Measurements from ENCODE around the gene CSF1R.
A peak's percentile ranks its signal among the peaks of the same experiment; 100 is the strongest.

CSF1R gene

DNA sequence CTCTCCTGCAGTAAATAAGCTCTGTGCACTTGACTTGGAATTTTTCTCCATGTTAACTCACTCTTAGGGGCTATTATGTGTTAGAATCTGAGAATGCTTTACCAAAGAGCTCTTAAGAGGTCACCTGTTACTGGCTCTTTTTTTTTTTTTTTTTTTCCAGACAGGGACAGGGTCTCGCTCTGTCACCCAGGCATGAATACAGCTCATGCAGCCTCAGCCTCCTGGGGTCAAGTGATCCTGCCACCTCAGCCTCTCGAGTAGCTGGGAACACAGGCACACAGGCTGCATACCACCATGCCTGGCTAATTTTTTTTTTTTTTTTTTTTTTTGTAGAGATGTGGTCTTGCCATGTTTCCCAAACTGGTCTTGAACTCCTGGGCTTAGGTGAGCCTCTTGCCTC lies 63.7 kb downstream of the CSF1R start:
- DNase-seq, result no peak

DNA sequence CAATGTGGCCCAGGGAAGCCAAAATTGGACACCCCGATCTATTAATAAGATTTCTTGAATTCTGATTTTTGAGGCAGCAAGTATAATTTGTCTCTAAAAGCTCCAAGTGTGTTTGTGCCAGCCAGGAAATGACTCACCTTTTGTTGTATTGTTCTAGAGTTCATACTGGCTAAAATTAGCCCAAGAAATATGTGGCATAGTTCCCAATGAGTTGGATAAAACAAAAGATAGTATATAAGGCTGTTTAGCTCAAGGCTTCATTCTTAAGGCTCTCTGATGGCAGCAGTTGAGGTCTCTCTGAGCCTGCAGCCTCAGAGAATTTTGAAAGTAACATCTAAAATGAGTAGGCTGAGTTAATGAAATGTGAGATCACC lies 64.2 kb downstream of the CSF1R start:
- peak in 1 of 2 donors; percentile 54 for DNase-seq

DNA sequence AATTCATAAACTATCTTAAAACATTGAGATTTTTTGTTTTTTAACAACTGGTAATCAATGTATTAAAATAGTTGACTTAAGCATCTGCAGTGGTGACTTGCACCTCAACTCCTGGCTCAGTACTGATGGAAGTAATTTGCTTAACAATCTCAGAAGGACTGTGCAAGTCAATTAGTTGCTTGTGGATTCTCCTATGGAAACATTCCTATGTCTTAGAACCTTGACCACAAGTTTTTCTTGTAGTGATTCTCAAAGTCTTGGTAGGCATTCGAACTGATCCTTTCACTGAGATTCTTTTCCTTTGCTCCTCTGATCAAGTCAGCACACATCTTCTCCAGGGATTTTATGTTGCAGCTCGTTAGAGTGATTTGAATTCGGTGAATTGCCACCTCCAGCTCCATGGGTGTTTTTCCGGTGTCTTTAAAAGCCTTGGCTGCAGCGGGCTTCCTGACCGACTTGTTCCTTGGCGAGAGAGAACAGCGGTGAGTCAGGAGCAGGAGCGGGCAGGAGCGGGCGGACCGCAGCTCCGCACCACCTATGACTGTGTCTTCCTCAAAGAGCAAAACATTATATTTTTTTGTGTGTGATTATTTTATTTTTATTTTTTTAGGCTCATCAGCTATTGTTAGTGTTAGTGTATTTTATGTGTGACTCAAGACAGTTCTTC lies 64.7 kb downstream of the CSF1R start:
- no peak for DNase-seq

DNA sequence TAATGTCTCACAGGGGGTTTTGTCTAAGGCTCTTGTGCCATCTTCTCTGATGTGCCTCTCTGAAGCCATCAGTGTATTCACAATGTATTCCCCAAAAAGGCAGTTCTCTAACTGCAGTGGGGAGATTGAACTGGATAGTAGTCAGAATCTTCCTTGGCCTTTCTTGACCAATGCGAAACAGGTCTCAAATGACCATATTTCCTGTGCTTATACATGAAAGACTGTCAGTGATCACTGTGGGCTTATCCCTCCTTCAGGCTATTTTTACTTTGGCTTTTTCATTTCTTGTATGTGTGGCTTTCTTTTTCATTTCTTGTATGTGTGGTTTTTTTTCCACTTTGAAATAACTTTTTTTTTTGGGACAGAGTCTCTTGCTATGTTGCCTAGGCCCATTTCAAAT lies 66.1 kb downstream of the CSF1R start:
- no peak for DNase-seq

DNA sequence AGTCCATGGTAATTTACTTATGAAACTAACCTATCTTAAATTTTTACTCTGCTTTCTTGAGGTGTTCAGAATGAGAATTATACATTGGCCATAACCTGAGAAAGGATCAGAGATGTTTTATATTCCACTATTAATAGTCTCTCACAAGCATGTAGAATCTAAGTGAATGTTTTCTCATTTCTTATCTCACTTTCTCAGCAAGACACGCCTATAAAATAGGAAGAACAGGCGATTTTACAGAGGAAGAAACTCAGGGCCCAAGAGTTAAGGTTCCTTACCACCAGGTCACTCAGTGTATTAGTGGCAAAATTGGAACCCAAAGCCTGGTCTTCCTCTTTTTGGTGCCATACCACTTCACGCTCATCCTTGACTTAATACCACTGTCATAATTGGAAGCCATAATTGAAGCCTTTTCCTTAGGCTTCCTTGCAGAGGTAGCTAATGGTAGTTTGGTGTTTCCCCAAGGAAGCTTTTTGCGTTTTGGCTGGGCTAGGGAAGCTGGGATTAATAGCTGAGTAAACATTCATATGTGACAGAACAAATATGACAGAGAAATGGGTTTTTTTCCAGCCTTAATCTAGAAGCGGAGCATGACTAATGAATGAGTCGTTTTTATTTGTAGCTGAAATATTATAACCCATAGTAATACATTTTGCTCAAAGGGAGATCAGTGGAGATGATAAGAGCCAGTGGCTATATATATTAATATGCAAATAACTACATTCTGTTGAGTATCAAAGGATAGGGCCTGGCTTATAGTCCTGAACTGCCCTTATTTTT lies 68.9 kb downstream of the CSF1R start:
- no peak for DNase-seq

DNA sequence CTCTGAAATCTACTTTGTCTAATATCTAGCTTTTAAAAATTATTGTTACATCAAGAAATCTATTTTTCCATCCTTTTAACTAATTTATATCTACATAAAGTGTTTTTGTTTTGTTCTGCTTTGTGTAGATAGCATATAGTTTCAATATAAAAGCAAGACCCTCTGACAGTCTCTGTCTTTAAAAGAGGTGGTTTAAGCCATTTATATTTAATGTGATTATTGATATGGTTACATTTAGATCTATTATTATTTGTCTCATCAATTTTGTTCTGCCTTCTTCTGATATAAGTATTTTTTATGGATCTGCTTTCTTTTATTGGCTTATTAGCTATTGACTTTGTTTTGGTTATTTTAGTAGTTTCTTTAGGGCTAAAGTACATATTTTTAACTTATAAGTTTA lies 69.8 kb downstream of the CSF1R start:
- no peak for DNase-seq

DNA sequence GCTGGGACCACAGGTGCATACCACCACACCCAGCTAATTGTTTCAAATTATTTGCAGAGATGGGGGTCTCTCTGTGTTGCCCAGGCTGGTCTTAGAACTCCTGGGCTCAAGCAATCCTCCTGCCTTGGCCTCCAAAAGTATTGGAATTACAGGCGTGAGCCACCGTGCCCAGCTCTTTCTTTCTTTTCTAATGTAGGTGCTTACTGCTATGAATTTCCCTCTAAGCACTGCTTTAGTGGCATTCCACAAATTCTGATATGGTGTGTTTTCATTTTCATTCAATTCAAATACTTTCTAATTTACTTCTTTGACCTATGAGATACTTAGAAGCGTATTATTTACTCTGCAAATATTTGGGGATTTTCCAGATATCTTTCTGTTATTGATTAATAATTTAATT lies 70.9 kb downstream of the CSF1R start:
- no peak for DNase-seq

DNA sequence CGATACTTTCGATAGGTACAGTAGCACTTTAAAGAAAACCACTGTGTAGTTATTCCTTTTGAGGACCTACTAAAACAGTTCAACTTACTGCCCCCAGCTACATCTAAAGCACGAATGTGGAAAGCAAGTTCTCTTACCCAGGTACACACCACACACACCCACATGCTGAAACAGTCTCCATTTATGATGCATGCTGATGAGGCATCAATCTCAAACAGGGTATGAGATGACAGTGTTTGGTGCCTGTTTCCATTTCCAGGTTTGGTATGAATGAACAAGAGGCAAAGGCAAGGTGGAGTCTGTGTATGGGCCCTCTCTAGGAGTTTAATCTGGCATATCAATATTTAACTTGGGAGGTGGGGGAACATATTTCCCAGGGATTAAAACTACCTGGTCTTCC lies 71.9 kb downstream of the CSF1R start:
- no peak for DNase-seq

DNA sequence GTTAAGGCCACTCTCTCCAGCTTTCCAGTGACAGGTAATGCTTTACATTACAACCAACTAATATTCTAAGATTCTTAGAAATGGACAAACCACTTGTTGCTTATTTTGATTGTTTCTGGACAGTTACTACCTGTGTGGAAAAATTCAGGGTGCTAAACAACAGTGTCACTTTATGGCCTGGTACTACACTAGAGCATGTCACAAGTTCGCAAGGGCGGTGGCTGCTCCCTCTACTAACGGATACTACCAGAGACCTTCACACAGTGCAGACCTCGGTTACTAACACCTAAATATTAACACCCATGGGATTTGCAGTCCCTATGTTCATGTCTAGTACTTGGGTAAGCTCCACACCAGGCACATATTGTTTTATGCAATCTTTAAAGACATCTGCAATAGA lies 72.4 kb downstream of the CSF1R start:
- no peak for DNase-seq

DNA sequence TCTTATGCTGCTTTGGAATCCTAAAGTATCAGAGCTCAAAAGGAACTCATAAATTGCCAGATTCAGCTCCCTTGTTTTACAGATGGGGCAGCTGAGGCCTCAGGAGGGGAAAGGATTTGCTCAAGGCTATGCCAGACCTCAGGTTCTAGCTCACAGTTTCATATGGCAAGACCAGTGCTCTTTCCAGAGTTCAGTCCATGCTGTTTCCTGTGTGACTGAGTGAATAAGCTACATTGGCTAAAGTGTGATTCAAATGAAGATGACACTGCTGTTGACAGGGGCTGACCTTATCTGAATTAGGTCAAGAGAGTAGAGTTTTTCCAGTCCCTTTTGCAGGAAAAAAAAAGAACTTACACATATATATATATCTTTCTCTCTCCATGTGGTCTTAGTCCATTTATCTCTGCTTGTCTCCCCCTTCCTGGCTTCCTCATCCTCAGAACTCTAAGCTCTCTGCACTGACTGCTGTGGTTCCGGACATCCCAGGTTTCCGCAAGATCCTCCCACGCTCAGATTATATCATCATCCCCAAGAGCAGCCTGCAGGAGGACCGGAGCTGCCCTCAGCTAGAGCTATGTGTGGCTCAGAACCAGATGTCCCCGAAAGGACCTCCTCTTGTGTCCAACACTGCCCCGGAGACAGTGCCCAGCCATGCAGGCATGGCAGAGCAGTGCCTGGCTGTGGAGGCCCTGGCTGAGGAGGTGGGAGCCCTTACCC lies 76.5 kb downstream of the CSF1R start:
- DNase-seq, result no peak

DNA sequence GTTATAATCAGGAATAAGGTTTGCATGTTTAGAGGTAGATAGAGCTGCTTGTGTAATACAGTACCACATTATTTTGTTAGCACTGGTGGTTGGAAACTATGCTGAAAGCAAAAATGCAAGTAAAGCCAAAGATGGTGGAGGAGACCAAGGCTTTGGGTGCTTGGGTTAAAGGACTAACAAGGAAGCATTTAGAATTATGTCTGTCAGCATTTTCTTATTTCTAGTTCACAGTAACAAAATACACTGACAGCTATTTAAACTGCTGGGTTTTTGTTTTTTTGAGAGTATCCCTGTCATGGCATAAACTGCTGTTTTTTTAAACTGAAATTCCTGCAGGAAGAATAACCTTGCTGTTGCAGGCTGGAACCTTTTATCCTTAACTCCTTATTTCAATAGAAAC lies 79.3 kb downstream of the CSF1R start:
- DNase-seq, result no peak

DNA sequence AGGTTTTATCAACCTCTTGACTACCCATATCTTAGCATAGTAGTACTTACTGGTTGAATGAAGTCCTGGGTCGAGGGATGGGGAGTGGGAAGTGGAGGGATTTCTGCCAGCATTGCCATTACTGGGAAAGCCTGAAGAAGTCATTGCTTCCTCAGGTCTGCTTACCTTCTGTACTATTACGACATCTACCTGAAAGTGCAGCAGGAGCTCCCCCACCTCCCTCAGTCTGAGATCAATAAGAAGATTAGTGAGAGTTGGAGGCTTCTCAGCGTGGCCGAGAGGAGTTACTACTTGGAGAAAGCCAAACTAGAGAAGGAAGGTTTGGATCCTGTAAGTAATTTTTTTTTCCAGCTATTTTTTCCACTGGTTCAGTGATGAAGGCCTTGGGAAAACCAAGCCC lies 80.0 kb downstream of the CSF1R start:
- no peak for DNase-seq

Data from bone marrow (tissue), 2 donors.